ENCODE data around the gene CCDC6.

The CCDC6 gene

DNA sequence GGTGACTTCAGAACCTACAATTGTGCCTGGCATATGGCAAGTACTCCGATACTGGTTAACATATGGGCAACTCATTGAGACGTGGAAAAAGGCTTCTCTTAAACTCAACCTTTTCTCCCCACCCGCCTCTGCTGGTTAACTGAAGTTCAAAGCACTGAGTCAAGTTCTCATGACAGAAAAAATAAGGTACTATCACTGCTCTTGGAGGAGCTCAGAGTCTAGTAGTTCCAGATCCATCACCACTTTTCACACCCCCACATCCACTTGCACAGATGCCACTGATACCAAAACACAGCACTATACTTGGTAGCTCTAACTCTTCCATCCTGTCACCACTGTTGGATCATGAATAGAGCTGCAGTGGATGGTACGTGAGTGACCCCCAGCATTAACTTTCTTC, 36.2 kb downstream of the CCDC6 start:
- ChIA-PET CTCF (interaction anchor here (1.5 to 2.1 kb wide), 7 partner anchors 9 to 39 kb away, joined by 3 to 11 read pairs (median 6); partner anchors contain the start of gene CCDC6), POLR2A (no interaction called here)
- TF ChIP-seq, protein P1, sequence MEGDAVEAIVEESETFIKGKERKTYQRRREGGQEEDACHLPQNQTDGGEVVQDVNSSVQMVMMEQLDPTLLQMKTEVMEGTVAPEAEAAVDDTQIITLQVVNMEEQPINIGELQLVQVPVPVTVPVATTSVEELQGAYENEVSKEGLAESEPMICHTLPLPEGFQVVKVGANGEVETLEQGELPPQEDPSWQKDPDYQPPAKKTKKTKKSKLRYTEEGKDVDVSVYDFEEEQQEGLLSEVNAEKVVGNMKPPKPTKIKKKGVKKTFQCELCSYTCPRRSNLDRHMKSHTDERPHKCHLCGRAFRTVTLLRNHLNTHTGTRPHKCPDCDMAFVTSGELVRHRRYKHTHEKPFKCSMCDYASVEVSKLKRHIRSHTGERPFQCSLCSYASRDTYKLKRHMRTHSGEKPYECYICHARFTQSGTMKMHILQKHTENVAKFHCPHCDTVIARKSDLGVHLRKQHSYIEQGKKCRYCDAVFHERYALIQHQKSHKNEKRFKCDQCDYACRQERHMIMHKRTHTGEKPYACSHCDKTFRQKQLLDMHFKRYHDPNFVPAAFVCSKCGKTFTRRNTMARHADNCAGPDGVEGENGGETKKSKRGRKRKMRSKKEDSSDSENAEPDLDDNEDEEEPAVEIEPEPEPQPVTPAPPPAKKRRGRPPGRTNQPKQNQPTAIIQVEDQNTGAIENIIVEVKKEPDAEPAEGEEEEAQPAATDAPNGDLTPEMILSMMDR (IDR thresholded peaks at IDR 0.05; ENCODE audit: control extremely low read depth, extremely low read depth, low read depth, missing control alignments), result no peak
- no peak for DNase-seq (ENCODE audit: extremely low spot score)

DNA sequence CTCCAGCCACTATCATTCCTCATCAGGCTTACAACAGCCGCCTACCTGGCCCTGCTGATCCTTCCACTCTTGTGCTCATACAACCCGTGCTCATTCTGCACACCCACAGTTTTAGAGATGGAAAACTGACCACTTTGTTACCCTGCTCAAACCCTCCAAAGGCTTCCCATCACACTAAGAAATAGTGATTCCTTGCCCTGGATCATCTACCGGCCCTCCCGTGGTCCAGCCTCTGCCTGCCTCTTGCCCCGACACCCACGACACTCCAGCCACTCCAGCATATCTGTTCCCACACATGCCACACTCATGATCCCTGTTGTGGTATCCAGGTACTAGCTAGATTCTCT, 36.8 kb downstream of the CCDC6 start:
- CTCF ChIA-PET, result interaction anchor here (1.9 to 2.1 kb wide), 3 partner anchors 10 to 19 kb away, joined by 5 to 9 read pairs (median 6); no protein-coding TSS in a partner anchor
- TF ChIP-seq, protein P1 (IDR thresholded peaks at IDR 0.05; ENCODE audit: control extremely low read depth, extremely low read depth, low read depth, missing control alignments), result no peak
- POLR2A ChIA-PET, result no interaction called here
- DNase-seq (ENCODE audit: extremely low spot score), result no peak

DNA sequence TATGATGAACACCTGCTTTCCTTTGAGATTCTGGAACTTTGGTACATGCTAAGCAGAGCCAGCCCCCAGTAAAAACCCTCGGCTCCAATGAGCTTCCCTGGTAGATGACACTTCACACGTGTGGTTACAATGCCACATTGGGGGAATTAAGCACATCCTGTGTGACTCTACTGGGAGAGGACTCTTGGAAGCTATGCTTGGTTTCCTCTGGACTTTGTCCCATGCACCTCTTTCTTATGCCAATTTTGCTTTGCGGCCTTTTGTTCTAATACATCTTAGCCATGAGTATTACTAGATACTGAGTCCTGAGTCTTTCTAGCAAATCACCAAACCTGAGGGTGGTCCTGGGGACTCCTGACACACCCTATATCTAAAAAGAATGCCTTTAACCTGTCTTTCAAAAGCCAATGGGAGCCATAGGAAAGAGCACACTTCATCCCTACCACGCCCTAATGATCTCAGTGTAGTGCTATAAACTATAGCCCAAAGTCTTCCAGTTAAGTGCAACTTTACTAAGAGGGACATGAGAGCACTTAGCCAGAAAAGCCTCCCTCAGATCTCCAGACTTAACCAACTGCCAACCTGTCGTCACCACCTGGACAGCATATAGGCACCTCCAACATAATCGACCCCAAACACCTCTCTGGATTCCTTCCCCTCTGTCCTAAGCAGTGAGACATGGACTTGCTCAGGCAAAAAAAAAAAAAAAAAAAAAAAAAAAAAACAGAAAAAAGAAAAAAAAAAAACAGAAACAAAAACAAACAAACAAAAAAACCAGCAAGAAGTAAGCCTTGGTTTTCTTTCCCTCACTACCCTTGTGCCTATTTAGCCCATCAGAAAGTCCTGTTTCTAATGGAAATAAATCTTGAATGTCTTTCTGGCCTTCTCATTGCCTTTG, 37.4 kb downstream of the CCDC6 start:
- POLR2A ChIA-PET, result no interaction called here
- CTCF ChIA-PET, result interaction anchor here (1.3 to 6.3 kb wide), 5 partner anchors 10 to 35 kb away, joined by 4 to 73 read pairs (median 6); partner anchors contain the start of gene CCDC6
- DNase-seq (ENCODE audit: extremely low spot score), result no peak
- TF ChIP-seq, protein P1 (IDR thresholded peaks at IDR 0.05; ENCODE audit: control extremely low read depth, extremely low read depth, low read depth, missing control alignments), result no peak

DNA sequence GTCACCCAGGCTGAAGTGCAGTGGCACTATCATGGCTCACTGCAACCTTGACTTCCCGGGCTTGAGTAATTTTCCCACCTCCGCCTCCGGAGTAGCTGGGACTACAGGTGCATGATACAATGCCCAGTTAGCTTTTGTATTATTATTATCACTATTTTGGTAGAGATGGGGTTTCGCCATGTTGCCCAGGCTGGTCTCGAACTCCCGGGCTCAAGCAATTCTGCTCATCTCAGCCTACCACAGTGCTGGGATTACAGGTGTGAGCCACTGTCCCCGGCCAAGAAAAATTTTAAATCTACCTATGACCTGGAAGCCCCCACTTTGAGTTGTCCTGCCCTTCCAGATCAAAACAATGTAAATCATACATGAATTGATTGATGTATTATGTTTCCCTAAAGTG, 38.8 kb downstream of the CCDC6 start:
- ChIA-PET CTCF (interaction anchor here (1.0 to 6.3 kb wide), 6 partner anchors 9 to 37 kb away, joined by 4 to 73 read pairs (median 4); partner anchors contain the start of gene CCDC6), POLR2A (no interaction called here)
- TF ChIP-seq, protein P1 (IDR thresholded peaks at IDR 0.05; ENCODE audit: control extremely low read depth, extremely low read depth, low read depth, missing control alignments), result no peak
- DNase-seq (ENCODE audit: extremely low spot score), result no peak

DNA sequence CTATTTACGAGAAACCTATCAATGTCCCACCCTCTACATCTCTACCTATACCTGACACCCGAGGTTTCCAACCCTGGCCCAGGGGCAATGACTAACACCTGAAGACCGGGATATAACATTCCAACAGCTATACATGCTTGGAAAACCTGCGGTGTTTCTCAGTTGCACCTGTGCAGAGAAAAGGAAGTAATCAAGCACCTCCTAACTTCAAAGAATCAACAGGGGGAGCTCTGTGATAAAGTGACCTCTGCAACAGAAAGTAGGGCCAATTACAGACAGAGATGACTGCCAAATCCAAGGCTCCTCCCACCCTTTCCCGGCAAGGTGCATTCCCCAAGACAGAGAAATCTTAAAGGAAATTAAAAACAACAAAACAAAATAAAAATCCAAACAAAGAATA, 41.3 kb downstream of the CCDC6 start:
- CTCF ChIA-PET, result interaction anchor here (0.7 to 6.3 kb wide), 27 partner anchors 8 to 250 kb away, joined by 3 to 73 read pairs (median 5); partner anchors contain the start of gene CCDC6
- TF ChIP-seq, protein P1 (IDR thresholded peaks at IDR 0.05; ENCODE audit: control extremely low read depth, extremely low read depth, low read depth, missing control alignments), result peak; percentile 50
- POLR2A ChIA-PET, result no interaction called here
- DNase-seq (ENCODE audit: extremely low spot score), result peak; percentile 37

DNA sequence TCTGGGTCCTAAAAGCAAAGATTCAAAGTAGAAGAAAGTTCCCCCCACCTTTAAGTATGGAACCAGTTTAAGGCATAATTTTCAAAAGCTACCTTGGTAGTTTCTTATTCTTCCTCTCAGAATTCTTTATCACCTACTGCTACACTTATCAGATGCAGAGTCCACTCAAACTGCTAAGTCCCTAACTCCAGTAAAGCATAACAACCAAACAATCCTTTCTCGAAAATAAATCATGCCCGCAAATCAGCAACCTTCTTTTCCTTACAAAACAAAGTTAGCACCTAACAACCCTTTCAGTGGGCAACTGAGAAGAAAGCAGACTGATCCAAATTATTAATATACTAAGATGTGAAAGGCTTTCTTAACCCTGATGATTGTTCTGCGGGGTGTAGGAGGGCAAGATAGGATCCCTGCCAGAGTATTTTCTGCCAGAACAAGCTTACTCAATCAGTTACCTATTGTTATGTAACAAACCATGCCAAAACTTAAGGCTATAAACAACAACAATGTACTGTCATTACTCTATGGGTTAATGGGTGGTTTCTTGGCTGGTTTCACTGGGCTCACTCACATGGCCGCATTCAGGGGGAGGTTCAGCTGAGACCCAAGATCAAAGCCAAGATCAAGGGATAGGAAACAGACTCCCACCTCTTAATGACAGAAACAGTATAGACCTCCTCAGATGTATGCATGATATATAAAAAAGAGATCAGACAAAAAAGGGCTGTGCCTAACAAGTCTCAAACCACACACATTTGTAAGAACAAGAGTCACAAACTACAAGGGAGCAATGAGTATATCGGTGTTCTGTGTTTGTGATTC, 42.0 kb downstream of the CCDC6 start:
- ChIA-PET CTCF (interaction anchor here (0.9 to 6.3 kb wide), 28 partner anchors 8 to 251 kb away, joined by 3 to 73 read pairs (median 5); partner anchors contain the start of gene CCDC6), POLR2A (no interaction called here)
- TF ChIP-seq, protein P1 (IDR thresholded peaks at IDR 0.05; ENCODE audit: control extremely low read depth, extremely low read depth, low read depth, missing control alignments), result no peak
- no peak for DNase-seq (ENCODE audit: extremely low spot score)

All from GM10248 (cell line).